ENCODE results near the gene ZNF444. TPM values are rescaled to one million over a fixed set of nuclear protein-coding genes. Genes with fewer than 3 reads are reported as not detected.

ZNF444 gene
- total RNA-seq, 4 donors from 2014 or later: 10.6 to 22.1 (median 15.6) TPM

- H3K9me3 ChIP-seq: no peaks in the 10 kb centered on the region
- H3K4me1 ChIP-seq: peaks cover 0 to 14% (median 0%) of the 10 kb centered on the region in 3 donors
- H3K36me3 ChIP-seq: peaks cover 4 to 42% (median 5%) of the 10 kb centered on the region in 3 donors
- no peak overlapping the region for H3K27ac ChIP-seq
- TF ChIP-seq POLR2A (IDR thresholded peaks at IDR 0.05): no peak
- no peak for TF ChIP-seq CTCF (IDR thresholded peaks at IDR 0.05)
- H3K4me3 ChIP-seq: no peak overlapping the region
- 71% methylated on average over 2 of the region's 2 CpGs; no CpG with 5 or more reads in 1 of the 2 donors for WGBS, 2 donors
- intact Hi-C loops (cut with DNase I): loop anchor here (10.0 kb wide), 1 partner anchor 48 kb away; no protein-coding TSS in a partner anchor
- no peak for DNase-seq
- H3K27me3 ChIP-seq: no peaks in the 10 kb centered on the region
Measured at GRCh38 chr19:56152644-56153043, 11.6 kb downstream of the ZNF444 start.

GRCh38 chr19:56153507-56153906 is 12.4 kb downstream of the ZNF444 start:
- Histone ChIP-seq H3K27me3 (no peaks in the 10 kb centered on the region), H3K9me3 (no peaks in the 10 kb centered on the region), H3K4me1 (peaks cover 0 to 14% (median 0%) of the 10 kb centered on the region in 3 donors), H3K4me3 (no peak overlapping the region), H3K36me3 (peaks cover 2 to 39% (median 3%) of the 10 kb centered on the region in 3 donors), H3K27ac (no peak overlapping the region)
- intact Hi-C loops (cut with DNase I): loop anchor here (10.0 kb wide), 1 partner anchor 49 kb away; no protein-coding TSS in a partner anchor
- TF ChIP-seq CTCF (IDR thresholded peaks at IDR 0.05): no peak
- TF ChIP-seq POLR2A (IDR thresholded peaks at IDR 0.05): no peak
- 66 to 69% methylated on average over 5 of the region's 6 CpGs for WGBS, 2 donors
- DNase-seq: no peak

DNA sequence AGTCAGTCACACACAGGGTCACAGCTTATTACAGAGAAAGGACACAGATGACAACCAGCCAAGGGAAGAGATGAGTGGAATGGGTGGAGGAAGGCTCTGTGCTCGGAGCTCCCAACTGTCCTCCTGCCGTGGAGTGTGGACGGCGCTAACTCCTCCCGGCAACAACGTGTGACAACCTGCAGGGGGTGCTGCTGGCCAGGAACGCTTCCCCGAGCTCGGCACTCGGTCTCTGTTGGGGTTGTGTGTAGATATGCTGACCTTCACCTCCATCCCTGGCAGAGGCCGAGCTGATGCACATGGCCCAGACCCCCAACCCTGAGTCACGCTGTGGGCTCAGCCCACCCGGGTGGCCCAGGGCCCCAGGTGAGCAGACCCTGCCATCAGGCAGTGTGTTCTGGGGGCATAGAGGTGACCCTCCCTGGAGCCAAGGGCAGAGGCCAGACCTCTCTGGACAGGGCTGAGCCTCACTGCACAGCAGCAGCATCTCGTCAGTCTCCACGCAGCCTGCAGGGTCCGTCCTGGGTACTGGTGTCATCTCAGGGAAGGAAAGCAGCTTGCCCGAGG is 14.1 kb downstream of the ZNF444 start:
- Histone ChIP-seq H3K36me3 (peaks cover 5 to 43% (median 15%) of the 10 kb centered on the region in 3 donors), H3K27ac (no peak overlapping the region), H3K27me3 (no peaks in the 10 kb centered on the region), H3K4me3 (no peak overlapping the region), H3K9me3 (no peaks in the 10 kb centered on the region), H3K4me1 (peaks cover 0 to 14% (median 0%) of the 10 kb centered on the region in 3 donors)
- TF ChIP-seq CTCF (IDR thresholded peaks at IDR 0.05) (peak in 3 of 6 experiments; percentile 10 to 51 (median 15)), POLR2A (IDR thresholded peaks at IDR 0.05) (no peak)
- DNase-seq: no peak
- WGBS, 2 donors: 62 to 70% methylated on average over 7 of the region's 17 CpGs
- intact Hi-C loops (cut with DNase I): loop anchor here (10.0 kb wide), 1 partner anchor 50 kb away; no protein-coding TSS in a partner anchor

DNA sequence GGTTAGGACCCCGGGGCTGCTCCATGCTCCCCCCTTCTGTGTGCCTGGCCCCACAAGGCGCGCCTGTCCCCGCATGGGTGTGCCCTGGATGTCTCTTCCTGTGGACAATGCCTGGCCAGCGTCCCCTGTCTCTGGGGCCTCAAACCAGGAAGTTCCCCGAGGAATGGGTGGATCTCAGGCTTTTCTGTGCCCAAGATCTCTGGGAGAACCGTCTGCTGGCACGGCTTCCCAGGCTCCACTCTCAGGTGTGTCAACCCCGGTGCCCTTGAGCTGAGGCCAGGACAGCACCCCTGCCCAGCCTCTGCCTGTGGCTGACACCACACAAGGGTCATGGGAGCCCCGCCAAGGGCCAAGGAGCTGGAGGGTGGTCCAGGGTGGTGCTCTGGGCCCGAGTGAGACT is 15.7 kb downstream of the ZNF444 start:
- no peak for DNase-seq
- Histone ChIP-seq H3K9me3 (no peaks in the 10 kb centered on the region), H3K4me1 (peaks cover 0 to 14% (median 0%) of the 10 kb centered on the region in 3 donors), H3K27me3 (no peaks in the 10 kb centered on the region), H3K36me3 (peaks cover 5 to 56% (median 15%) of the 10 kb centered on the region in 3 donors), H3K27ac (peak overlapping the region in 1 of 4 donors; percentile 47), H3K4me3 (no peak overlapping the region)
- 90 to 91% methylated on average over 2 to 5 of the region's 11 CpGs for WGBS, 2 donors
- intact Hi-C loops (cut with DNase I): loop anchor here (10.0 kb wide), 1 partner anchor 52 kb away; no protein-coding TSS in a partner anchor
- TF ChIP-seq CTCF (IDR thresholded peaks at IDR 0.05) (no peak), POLR2A (IDR thresholded peaks at IDR 0.05) (no peak)

GRCh38 chr19:56158170-56158757 is 17.2 kb downstream of the ZNF444 start:
- DNase-seq: no peak
- H3K36me3 ChIP-seq: peaks cover 5 to 56% (median 15%) of the 10 kb centered on the region in 3 donors
- intact Hi-C loops (cut with DNase I): loop anchor here (10.0 kb wide), 1 partner anchor 53 kb away; no protein-coding TSS in a partner anchor
- 96 to 100% methylated on average over 2 to 4 of the region's 16 CpGs for WGBS, 2 donors
- no peak overlapping the region for H3K4me3 ChIP-seq
- no peak overlapping the region for H3K27ac ChIP-seq
- no peaks in the 10 kb centered on the region for H3K9me3 ChIP-seq
- H3K27me3 ChIP-seq: no peaks in the 10 kb centered on the region
- TF ChIP-seq POLR2A (IDR thresholded peaks at IDR 0.05): no peak
- TF ChIP-seq CTCF (IDR thresholded peaks at IDR 0.05): no peak
- peaks cover 0 to 9% (median 0%) of the 10 kb centered on the region in 3 donors for H3K4me1 ChIP-seq

Data from esophagus squamous epithelium (tissue), 5 donors.